NCI-H187 treated with DMSO at 0.1 percent for 48 hours (cell line): Measurements from ENCODE around the gene MYO3B.

Experiments
- DNase-seq: peaks from one replicate; lab custom pipeline; 2025; lab: John Stamatoyannopoulos, UW

Gene MYO3B

GRCh38 chr2:170161516-170162270 is 16.3 kb upstream of the MYO3B start:
- no peak for DNase-seq

GRCh38 chr2:170162271-170162632 is 15.7 kb upstream of the MYO3B start:
- DNase-seq, result no peak

- no peak for DNase-seq
Measured at GRCh38 chr2:170163411-170164065, 14.4 kb upstream of the MYO3B start.

- no peak for DNase-seq
Measured at GRCh38 chr2:170165129-170165528, 12.8 kb upstream of the MYO3B start.

GRCh38 chr2:170166735-170167134 is 11.2 kb upstream of the MYO3B start:
- no peak for DNase-seq

GRCh38 chr2:170170281-170171040 is 7.5 kb upstream of the MYO3B start:
- DNase-seq, result no peak

GRCh38 chr2:170176212-170176611 is 1.7 kb upstream of the MYO3B start:
- no peak for DNase-seq

- no peak for DNase-seq
Measured at GRCh38 chr2:170180031-170180566, 2.2 kb downstream of the MYO3B start.

GRCh38 chr2:170181602-170182001 is 3.7 kb downstream of the MYO3B start:
- no peak for DNase-seq

GRCh38 chr2:170185319-170185718 is 7.4 kb downstream of the MYO3B start:
- no peak for DNase-seq

GRCh38 chr2:170189757-170190156 is 11.8 kb downstream of the MYO3B start:
- DNase-seq, result no peak

GRCh38 chr2:170190172-170190571 is 12.2 kb downstream of the MYO3B start:
- no peak for DNase-seq

GRCh38 chr2:170191166-170191866 is 13.4 kb downstream of the MYO3B start:
- no peak for DNase-seq

- DNase-seq, result no peak
Measured at GRCh38 chr2:170196963-170197362, 19.0 kb downstream of the MYO3B start.

- no peak for DNase-seq
Measured at GRCh38 chr2:170201275-170201674, 23.3 kb downstream of the MYO3B start.

GRCh38 chr2:170201734-170202393 is 23.9 kb downstream of the MYO3B start:
- no peak for DNase-seq

- DNase-seq, result no peak
Measured at GRCh38 chr2:170202437-170202836, 24.5 kb downstream of the MYO3B start.

GRCh38 chr2:170204298-170204951 is 26.5 kb downstream of the MYO3B start:
- no peak for DNase-seq

- no peak for DNase-seq
Measured at GRCh38 chr2:170206246-170206645, 28.3 kb downstream of the MYO3B start.

- DNase-seq, result no peak
Measured at GRCh38 chr2:170206805-170207407, 29.0 kb downstream of the MYO3B start.

- DNase-seq, result no peak
Measured at GRCh38 chr2:170207901-170208300, 30.0 kb downstream of the MYO3B start.
